Skeletal muscle tissue (tissue), 4 donors: ENCODE data around the gene PNO1. TPM values are rescaled to one million over a fixed set of nuclear protein-coding genes. Genes with fewer than 3 reads are reported as not detected.

ENCODE experiments used
- H3K27ac ChIP-seq: one replicate; pipeline ENCODE4 v1.7.0; 2013; ENCODE audit warnings: mild to moderate bottlenecking, low read depth, low read length, inconsistent platforms
- H3K27me3 ChIP-seq, 3 donors: one replicate each; pipeline ENCODE4 v1.7.0; 2013; ENCODE audit warnings: low read length in 3 of 3; ENCODE audit not compliant: control insufficient read depth in 3 of 3, insufficient read depth in 3 of 3
- H3K36me3 ChIP-seq, 3 donors: one replicate each; pipeline ENCODE4 v1.7.0; 2013; ENCODE audit warnings: low read length in 3 of 3; ENCODE audit not compliant: control insufficient read depth in 3 of 3, insufficient read depth in 3 of 3
- H3K4me1 ChIP-seq, 3 donors: one replicate each; pipeline ENCODE4 v1.7.0; 2013; ENCODE audit warnings: low read length in 3 of 3, mild to moderate bottlenecking in 3 of 3; ENCODE audit not compliant: control insufficient read depth in 3 of 3, insufficient read depth in 3 of 3
- H3K4me3 ChIP-seq, 3 donors: one replicate each; pipeline ENCODE4 v1.7.0; 2013; ENCODE audit warnings: low read length in 3 of 3
- H3K9ac ChIP-seq, 3 donors: one replicate each; pipeline ENCODE4 v1.7.0; 2013; ENCODE audit warnings: low read length in 3 of 3, mild to moderate bottlenecking in 3 of 3, moderate library complexity in 2 of 3, low read depth in 1 of 3
- H3K9me3 ChIP-seq, 3 donors: one replicate each; pipeline ENCODE4 v1.7.0; 2013; ENCODE audit warnings: low read length in 3 of 3; ENCODE audit not compliant: control insufficient read depth in 3 of 3
- total RNA-seq: library from RNA; depleted of rRNA; stranded (reverse); fragments of >200 nt; gene quantifications from one replicate; pipeline ENCODE4 v1.2.3, GENCODE V29; 2014
- donor health status: Osteomylitis.

PNO1 gene
- total RNA-seq, 1 donor from 2014 or later, result 11.0 TPM

DNA sequence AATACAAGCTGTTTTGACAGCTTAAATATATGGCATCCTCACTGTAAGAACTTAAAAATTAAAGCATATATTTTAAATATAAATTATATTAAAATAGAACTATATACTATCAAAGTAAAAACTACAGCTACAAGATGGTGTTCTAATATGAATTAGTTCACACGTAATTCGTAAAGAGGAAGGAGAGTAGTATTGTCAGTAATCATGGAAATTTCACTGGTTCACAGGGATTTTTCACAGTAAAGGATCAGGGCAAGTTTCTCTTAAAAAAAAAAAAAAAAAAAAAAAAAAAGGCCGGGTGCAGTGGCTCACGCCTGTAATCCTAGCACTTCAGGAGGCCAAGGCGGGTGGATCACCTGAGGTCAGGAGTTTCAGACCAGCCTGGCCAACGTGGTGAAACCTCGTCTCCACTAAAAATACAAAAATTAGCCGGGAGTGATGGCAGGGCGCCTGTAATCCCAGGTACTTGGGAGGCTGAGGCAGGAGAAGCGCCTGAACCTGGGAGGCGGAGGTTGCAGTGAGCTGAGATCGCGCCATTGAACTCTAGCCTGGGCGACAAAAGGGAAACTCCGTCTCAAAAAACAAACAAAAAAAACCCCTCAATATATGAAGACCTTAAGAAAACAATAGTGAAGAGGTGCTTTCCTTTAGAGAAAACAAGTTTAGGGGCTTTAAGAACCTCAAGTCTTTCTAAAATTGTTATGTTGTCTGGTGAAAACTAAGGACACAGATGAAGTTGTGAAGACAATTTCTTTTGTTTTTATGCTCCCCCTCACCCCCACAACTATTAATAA lies 32.5 kb downstream of the PNO1 start:
- Histone ChIP-seq H3K9me3 (no peaks in the 10 kb centered on the region), H3K4me3 (no peak overlapping the region), H3K4me1 (peaks cover under 1 to 4% (median 3%) of the 10 kb centered on the region in 3 donors), H3K27ac (no peak overlapping the region), H3K9ac (no peak overlapping the region), H3K36me3 (peaks cover 0 to 4% (median 0%) of the 10 kb centered on the region in 3 donors), H3K27me3 (no peaks in the 10 kb centered on the region)

DNA sequence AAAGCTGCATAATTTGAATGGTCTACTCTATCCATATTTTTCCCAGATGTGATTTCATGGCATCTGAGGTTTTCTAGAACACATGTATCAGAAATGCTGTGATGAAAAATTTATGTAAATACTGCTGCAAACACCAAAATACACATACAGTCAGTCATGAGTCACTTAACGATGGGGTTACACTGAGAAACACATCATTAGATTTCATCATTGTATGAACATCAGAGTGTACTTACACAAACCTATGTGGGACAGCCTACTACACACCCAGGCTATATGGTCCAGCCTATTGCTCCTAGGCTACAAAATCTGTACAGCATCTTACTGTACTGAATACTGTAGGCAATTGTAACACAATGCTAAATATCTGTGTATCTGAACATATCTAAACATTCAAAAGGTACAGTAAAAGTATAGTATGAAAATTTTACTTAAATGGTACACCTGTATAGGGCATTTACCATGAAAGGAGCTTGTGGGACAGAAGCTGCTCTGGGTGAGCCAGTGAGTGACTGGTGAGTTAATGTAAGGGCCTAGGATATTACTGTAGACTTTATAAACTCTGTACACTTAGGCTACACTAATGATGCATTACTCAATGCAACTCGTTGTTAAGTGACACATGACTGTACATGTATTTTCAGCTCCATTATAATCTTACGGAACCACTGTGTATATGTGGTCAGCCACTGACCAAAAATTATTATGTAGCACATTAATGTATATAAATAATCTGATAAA lies 33.5 kb downstream of the PNO1 start:
- Histone ChIP-seq H3K9ac (no peak overlapping the region), H3K36me3 (peaks cover 0 to 4% (median 0%) of the 10 kb centered on the region in 3 donors), H3K9me3 (no peaks in the 10 kb centered on the region), H3K4me3 (no peak overlapping the region), H3K4me1 (peaks cover 2 to 12% (median 3%) of the 10 kb centered on the region in 3 donors), H3K27me3 (no peaks in the 10 kb centered on the region), H3K27ac (no peak overlapping the region)

DNA sequence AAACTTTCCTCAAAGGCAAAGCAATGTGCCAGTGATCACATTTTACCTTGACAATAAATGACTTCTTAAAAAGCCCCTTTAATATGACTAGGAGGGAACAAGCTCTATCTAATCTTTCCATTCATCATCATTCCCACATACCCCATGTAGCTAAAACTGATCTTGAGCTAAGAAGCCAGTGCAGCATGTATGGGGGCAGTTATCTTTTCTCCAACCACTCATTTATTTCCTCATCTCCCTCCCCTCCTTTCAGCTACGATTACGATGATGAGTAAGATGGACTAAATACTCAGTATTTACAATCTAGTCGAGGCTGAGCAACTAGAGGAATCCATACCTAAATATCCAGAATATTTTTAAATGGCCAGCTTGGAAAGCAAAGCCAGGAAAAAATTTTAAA lies 35.5 kb downstream of the PNO1 start:
- H3K27ac ChIP-seq, result no peak overlapping the region
- H3K4me1 ChIP-seq, result peaks cover 2 to 12% (median 3%) of the 10 kb centered on the region in 3 donors
- no peak overlapping the region for H3K4me3 ChIP-seq
- no peaks in the 10 kb centered on the region for H3K9me3 ChIP-seq
- H3K36me3 ChIP-seq, result no peaks in the 10 kb centered on the region
- H3K9ac ChIP-seq, result no peak overlapping the region
- no peaks in the 10 kb centered on the region for H3K27me3 ChIP-seq

DNA sequence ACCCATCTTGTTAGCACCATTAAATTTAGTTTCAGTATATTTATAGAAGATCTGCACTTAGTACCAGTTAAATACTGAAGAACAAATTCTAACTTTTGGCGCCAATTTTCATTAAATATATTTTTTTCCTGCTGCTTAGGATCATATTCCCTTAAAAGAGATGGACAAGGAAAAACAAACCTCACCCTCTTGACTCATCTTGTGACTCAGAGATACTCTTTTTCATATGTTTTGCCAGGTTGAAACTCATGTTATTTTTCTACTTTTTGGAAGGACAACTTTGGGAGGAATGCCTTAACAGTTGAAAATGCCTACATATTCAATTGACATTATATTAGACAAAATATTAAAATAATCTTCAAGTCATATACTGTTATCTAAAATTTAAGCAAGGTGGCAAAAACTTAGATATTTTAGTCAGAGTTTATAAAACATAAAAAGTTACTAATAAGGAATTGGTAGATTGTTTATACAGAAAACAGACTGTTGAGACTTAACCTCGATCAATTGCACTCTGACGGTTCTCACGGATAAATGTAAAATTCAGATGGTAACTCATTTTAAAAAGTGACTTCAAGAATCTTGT lies 36.2 kb downstream of the PNO1 start:
- H3K4me1 ChIP-seq, result peaks cover 2 to 12% (median 3%) of the 10 kb centered on the region in 3 donors
- no peaks in the 10 kb centered on the region for H3K36me3 ChIP-seq
- H3K9me3 ChIP-seq, result no peaks in the 10 kb centered on the region
- no peak overlapping the region for H3K27ac ChIP-seq
- no peak overlapping the region for H3K9ac ChIP-seq
- no peak overlapping the region for H3K4me3 ChIP-seq
- H3K27me3 ChIP-seq, result no peaks in the 10 kb centered on the region

DNA sequence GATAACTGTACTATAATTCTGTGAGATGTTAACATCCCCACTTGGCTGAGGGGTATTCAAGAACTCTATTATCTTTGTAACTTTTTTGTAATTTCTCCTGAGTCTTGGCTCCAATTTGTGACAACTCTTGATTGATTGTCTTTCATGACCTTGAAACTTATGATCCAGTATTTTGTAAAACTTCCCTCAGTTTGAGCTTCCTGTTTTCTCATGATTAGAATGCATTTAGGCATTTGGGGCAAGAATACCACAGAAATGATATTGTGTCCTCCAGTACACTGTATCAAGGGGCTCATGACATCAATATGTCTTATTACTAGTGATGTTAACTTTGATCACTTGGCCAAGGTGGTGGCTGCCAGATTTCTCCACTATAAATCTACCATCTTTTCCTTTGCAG lies 37.4 kb downstream of the PNO1 start:
- Histone ChIP-seq H3K9me3 (no peaks in the 10 kb centered on the region), H3K4me3 (no peak overlapping the region), H3K27ac (no peak overlapping the region), H3K36me3 (no peaks in the 10 kb centered on the region), H3K9ac (no peak overlapping the region), H3K4me1 (peaks cover 2 to 12% (median 3%) of the 10 kb centered on the region in 3 donors), H3K27me3 (no peaks in the 10 kb centered on the region)

DNA sequence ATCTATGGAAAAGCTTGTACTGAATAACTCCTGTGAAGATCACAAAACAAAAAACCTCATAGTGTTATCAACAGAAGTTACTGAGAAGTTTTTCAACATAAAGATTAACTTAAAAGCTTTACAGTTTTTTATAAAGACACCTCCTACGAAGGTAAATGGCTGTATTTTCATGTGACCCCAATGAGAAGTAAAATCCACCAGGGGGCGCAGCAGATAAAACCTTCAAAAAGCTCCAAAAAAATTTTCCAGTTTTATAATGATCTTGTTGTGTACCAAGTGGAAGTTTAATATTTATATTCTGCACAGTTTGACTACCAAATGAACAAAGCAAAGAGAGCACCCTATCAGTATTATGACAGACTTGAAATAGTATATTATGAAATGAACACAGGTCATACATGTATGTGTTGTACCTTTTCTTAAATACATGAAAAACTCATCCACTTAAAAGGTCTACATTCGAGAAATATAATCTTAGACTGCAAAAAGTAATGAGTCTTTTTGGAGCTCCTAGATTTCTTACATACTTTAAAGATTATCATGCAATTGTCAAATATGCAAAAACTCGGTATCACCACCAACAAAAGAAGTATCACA lies 38.5 kb downstream of the PNO1 start:
- Histone ChIP-seq H3K4me3 (no peak overlapping the region), H3K36me3 (no peaks in the 10 kb centered on the region), H3K9me3 (no peaks in the 10 kb centered on the region), H3K4me1 (peaks cover 2 to 12% (median 2%) of the 10 kb centered on the region in 3 donors), H3K27me3 (no peaks in the 10 kb centered on the region), H3K9ac (no peak overlapping the region), H3K27ac (no peak overlapping the region)

DNA sequence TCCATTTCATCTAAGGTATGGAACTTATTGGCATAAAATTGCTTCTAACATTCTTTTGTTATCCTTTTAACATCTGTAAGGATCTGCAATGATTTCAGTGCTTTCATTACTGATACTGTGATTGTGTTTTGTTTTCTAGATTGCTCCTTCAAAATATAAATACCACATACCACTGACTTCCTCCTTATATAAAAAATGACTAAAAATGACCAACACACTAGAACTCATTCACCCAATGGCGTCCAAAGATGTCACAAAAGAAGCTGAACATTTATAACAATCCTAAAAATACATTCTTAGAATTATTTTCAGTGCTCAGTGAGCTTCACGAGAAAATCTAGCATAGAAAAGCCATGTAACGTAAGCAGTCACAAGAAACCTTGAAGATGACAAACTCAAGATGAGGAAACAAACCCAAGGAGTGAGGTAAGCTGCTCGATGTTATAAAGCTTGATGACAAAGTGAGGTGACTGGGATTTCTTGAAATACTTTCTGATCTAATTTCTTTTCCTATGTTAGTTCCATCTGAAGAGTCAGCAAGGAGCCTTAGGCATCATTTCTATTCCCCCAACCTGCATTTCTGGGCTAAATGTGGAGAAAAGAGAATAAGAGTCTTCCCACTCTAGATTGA lies 42.6 kb downstream of the PNO1 start:
- H3K27ac ChIP-seq, result no peak overlapping the region
- peaks cover 0 to 13% (median 4%) of the 10 kb centered on the region in 3 donors for H3K4me1 ChIP-seq
- no peak overlapping the region for H3K4me3 ChIP-seq
- H3K9me3 ChIP-seq, result no peaks in the 10 kb centered on the region
- peak overlapping the region in 1 of 3 donors; percentile 20 for H3K9ac ChIP-seq
- H3K36me3 ChIP-seq, result no peaks in the 10 kb centered on the region
- H3K27me3 ChIP-seq, result no peaks in the 10 kb centered on the region

DNA sequence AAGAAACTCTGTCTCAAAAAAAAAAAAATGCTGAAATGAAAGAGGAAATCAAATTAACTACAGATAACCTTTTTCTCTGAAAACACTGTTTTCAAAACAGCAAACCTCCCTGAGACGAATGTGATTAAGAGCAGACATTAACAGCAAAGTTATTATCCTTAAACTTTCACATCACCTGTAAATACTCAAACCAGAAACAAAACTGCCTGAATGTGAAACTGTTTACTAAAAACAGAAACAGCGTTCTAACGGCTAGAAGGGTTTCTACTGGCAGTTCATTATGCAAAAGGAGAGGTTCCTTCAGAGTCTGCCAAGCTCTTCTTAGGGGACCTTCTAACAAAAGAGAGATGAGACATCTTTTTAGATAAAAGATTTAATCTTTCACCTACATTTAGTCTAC lies 45.9 kb downstream of the PNO1 start:
- H3K4me1 ChIP-seq, result peaks cover 4 to 7% (median 6%) of the 10 kb centered on the region in 3 donors

DNA sequence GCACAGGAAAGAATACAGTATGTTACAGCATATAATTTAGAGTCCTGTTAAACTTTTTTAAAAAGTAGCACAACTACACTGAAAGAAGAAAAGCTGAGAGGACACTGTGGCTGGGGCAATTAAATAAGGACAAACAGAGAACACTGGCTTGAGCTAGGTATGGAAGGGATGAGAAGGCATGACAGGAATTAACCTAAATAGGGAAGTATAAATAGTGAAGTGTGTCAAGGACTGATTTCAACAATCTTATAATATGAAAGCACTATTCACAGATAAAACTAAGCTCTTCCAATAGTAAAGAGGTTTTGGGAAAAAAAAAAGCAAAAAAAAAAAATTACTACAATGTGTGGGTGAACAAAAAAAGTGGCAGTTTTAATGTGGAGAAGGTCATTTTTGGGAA lies 49.1 kb downstream of the PNO1 start:
- H3K27me3 ChIP-seq, result no peaks in the 10 kb centered on the region
- no peaks in the 10 kb centered on the region for H3K36me3 ChIP-seq
- no peaks in the 10 kb centered on the region for H3K9me3 ChIP-seq
- H3K27ac ChIP-seq, result no peak overlapping the region
- no peak overlapping the region for H3K9ac ChIP-seq
- H3K4me1 ChIP-seq, result peaks cover 4 to 7% (median 6%) of the 10 kb centered on the region in 3 donors
- H3K4me3 ChIP-seq, result no peak overlapping the region

More for the DNA sequence above, 45.9 kb downstream of the PNO1 start:
- no peak overlapping the region for H3K9ac ChIP-seq
- no peak overlapping the region for H3K4me3 ChIP-seq
- H3K9me3 ChIP-seq, result no peaks in the 10 kb centered on the region
- no peaks in the 10 kb centered on the region for H3K36me3 ChIP-seq
- no peak overlapping the region for H3K27ac ChIP-seq
- no peaks in the 10 kb centered on the region for H3K27me3 ChIP-seq
